ENCODE data around the gene RNU5D-1.

GRCh38 chr1:44776730-44777068 is 45.7 kb upstream of the RNU5D-1 start:
- TF ChIP-seq IKZF1 (conservative IDR thresholded peaks at IDR 0.05) (no peak), ESRRA (IDR thresholded peaks at IDR 0.05; ENCODE audit: low read length) (no peak), POLR2A (IDR thresholded peaks at IDR 0.05; ENCODE audit: low read depth, low read length) (0 out of 2 replicates have a peak, but pooled peaks have one; percentile 6), CTCF (IDR thresholded peaks at IDR 0.05 in 2 of 3, conservative IDR thresholded peaks at IDR 0.05 in 1 of 3; ENCODE audit: control insufficient read depth in 2 of 3, extremely low read depth in 1 of 3, insufficient read depth in 1 of 3, low read depth in 3 of 3, low read length in 3 of 3) (no peak), SMC3 (IDR thresholded peaks at IDR 0.05; ENCODE audit: borderline replicate concordance, low read length) (no peak), TBL1XR1 (IDR thresholded peaks at IDR 0.05; ENCODE audit: low read depth, low read length) (no peak), DPF2 (IDR thresholded peaks at IDR 0.05) (no peak), EZH2 (IDR thresholded peaks at IDR 0.05; ENCODE audit: borderline replicate concordance, control insufficient read depth, low read depth, low read length) (no peak), BCL11A (IDR thresholded peaks at IDR 0.05; ENCODE audit: low read depth, low read length) (no peak), FOXM1 (IDR thresholded peaks at IDR 0.05; ENCODE audit: low read depth, low read length) (no peak), SIX5 (IDR thresholded peaks at IDR 0.05; ENCODE audit: low read depth, low read length, severe bottlenecking) (no peak)
